ENCODE results near the gene LRP1B. TPM values are rescaled to one million over a fixed set of nuclear protein-coding genes. Genes with fewer than 3 reads are reported as not detected.

LRP1B gene
- total RNA-seq, 4 donors from 2014 or later, result 37.1 to 82.7 (median 50.9) TPM

- intact Hi-C loops (cut with DNase I), result no loop called here
- WGBS, 2 donors, result 73 to 81% methylated on average over 3 of the region's 3 CpGs
- H3K4me1 ChIP-seq, result peaks cover 4 to 14% of the 10 kb centered on the region in 2 donors
- H3K4me3 ChIP-seq (replicated peaks in 1 of 3), result no peak overlapping the region
- no peaks in the 10 kb centered on the region for H3K9me3 ChIP-seq
- no peaks in the 10 kb centered on the region for H3K36me3 ChIP-seq
- no peak for DNase-seq
- no peak overlapping the region for H3K27ac ChIP-seq
- no peak for TF ChIP-seq POLR2A (IDR thresholded peaks at IDR 0.05)
- TF ChIP-seq CTCF (IDR thresholded peaks at IDR 0.05), result no peak
- no peaks in the 10 kb centered on the region for H3K27me3 ChIP-seq
Observed at GRCh38 chr2:141582213-141582612, 548.6 kb downstream of the LRP1B start.

- Histone ChIP-seq H3K9me3 (no peaks in the 10 kb centered on the region), H3K36me3 (no peaks in the 10 kb centered on the region), H3K4me3 (replicated peaks in 1 of 3) (no peak overlapping the region), H3K27me3 (no peaks in the 10 kb centered on the region), H3K4me1 (peaks cover 4 to 14% of the 10 kb centered on the region in 2 donors), H3K27ac (no peak overlapping the region)
- no peak for DNase-seq
- WGBS, 2 donors, result 93 to 94% methylated on average over 5 of the region's 5 CpGs
- intact Hi-C loops (cut with DNase I), result no loop called here
- no peak for TF ChIP-seq CTCF (IDR thresholded peaks at IDR 0.05)
- no peak for TF ChIP-seq POLR2A (IDR thresholded peaks at IDR 0.05)
Observed at GRCh38 chr2:141579071-141579470, 551.7 kb downstream of the LRP1B start.

GRCh38 chr2:141570474-141571131 lies 560.2 kb downstream of the LRP1B start:
- H3K4me3 ChIP-seq (replicated peaks in 1 of 3), result no peak overlapping the region
- intact Hi-C loops (cut with DNase I), result no loop called here
- no peaks in the 10 kb centered on the region for H3K27me3 ChIP-seq
- H3K36me3 ChIP-seq, result no peaks in the 10 kb centered on the region
- 72 to 83% methylated on average over 9 to 10 of the region's 10 CpGs for WGBS, 2 donors
- no peaks in the 10 kb centered on the region for H3K9me3 ChIP-seq
- no peak for TF ChIP-seq POLR2A (IDR thresholded peaks at IDR 0.05)
- no peak for TF ChIP-seq CTCF (IDR thresholded peaks at IDR 0.05)
- no peaks in the 10 kb centered on the region for H3K4me1 ChIP-seq
- no peak for DNase-seq
- H3K27ac ChIP-seq, result no peak overlapping the region

- H3K9me3 ChIP-seq, result no peaks in the 10 kb centered on the region
- no peaks in the 10 kb centered on the region for H3K36me3 ChIP-seq
- no peak for DNase-seq
- no peaks in the 10 kb centered on the region for H3K4me1 ChIP-seq
- no peaks in the 10 kb centered on the region for H3K27me3 ChIP-seq
- no peak overlapping the region for H3K27ac ChIP-seq
- 80 to 90% methylated on average over 4 of the region's 4 CpGs for WGBS, 2 donors
- intact Hi-C loops (cut with DNase I), result no loop called here
- no peak overlapping the region for H3K4me3 ChIP-seq (replicated peaks in 1 of 3)
- TF ChIP-seq POLR2A (IDR thresholded peaks at IDR 0.05) (no peak), CTCF (IDR thresholded peaks at IDR 0.05) (no peak)
Observed at GRCh38 chr2:141569941-141570340, 560.9 kb downstream of the LRP1B start.

- H3K27me3 ChIP-seq, result no peaks in the 10 kb centered on the region
- no peak overlapping the region for H3K4me3 ChIP-seq (replicated peaks in 1 of 3)
- H3K36me3 ChIP-seq, result no peaks in the 10 kb centered on the region
- H3K4me1 ChIP-seq, result no peaks in the 10 kb centered on the region
- DNase-seq, result no peak
- H3K9me3 ChIP-seq, result no peaks in the 10 kb centered on the region
- WGBS, 2 donors, result 98 to 99% methylated on average over 3 of the region's 3 CpGs
- TF ChIP-seq POLR2A (IDR thresholded peaks at IDR 0.05) (no peak), CTCF (IDR thresholded peaks at IDR 0.05) (no peak)
- intact Hi-C loops (cut with DNase I), result no loop called here
- H3K27ac ChIP-seq, result no peak overlapping the region
Observed at GRCh38 chr2:141565597-141565996, 565.2 kb downstream of the LRP1B start.

Measured in thyroid gland (tissue), 4 donors.